GM12891 (cell line): Measurements from ENCODE around the gene UBQLN1.

ENCODE experiments used
- DNase-seq: peaks from one replicate; pipeline ENCODE4 v3.0.0; 2011; ENCODE audit warnings: low spot score; ENCODE audit not compliant: insufficient read length
- FAIRE-seq: peaks from 2 replicates; lab custom pipeline; 2011; peaks lifted over from hg19 to GRCh38; lab: Jason Lieb, UNC
- PAX5 ChIP-seq: IDR thresholded peaks from 2 replicates; pipeline ENCODE4 v1.6.1; 2011; ENCODE audit warnings: low read length, moderate library complexity, mild to moderate bottlenecking; ENCODE audit not compliant: insufficient read depth, severe bottlenecking
- POLR2A ChIP-seq: IDR thresholded peaks from 2 replicates; pipeline ENCODE4 v1.6.1; 2011; ENCODE audit warnings: low read depth, low read length, control low read depth
- POLR2AphosphoS5 ChIP-seq: IDR thresholded peaks from 2 replicates; pipeline ENCODE4 v1.6.1; 2011; ENCODE audit warnings: low read depth, low read length, control low read depth
- POU2F2 ChIP-seq: IDR thresholded peaks from 2 replicates; pipeline ENCODE4 v1.6.1; 2011; ENCODE audit warnings: low read depth, mild to moderate bottlenecking, control low read depth, low read length, moderate library complexity
- SPI1 ChIP-seq: IDR thresholded peaks from 2 replicates; pipeline ENCODE4 v1.6.1; 2011; ENCODE audit warnings: low read depth, low read length, control low read depth
- TAF1 ChIP-seq: IDR thresholded peaks from 2 replicates; pipeline ENCODE4 v1.6.1; 2011; ENCODE audit warnings: low read depth, low read length, control low read depth

UBQLN1 gene

GRCh38 chr9:83698976-83699585 lies 8.7 kb downstream of the UBQLN1 start:
- DNase-seq (no peak), FAIRE-seq (peak; percentile 60)
- TF ChIP-seq SPI1 (no peak), TAF1 (no peak), POLR2AphosphoS5 (no peak), POLR2A (no peak)

DNA sequence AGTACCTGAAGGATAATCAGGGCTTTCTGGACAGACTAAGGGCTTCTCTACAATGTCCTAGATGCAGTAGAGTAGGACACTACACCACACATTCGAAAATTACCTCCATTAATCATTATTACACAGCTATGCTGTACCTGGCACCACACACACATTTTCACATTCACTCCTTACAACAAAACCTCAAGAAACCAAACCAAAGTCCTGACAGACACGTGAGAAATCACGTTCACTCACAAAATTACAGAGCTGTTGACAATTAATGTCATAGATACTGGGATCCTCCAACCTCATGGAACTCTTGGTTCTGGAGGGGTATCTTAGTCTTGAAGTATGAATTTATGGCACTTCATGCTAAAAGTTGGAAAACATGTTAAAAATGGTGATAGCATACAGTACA lies 16.3 kb downstream of the UBQLN1 start:
- DNase-seq, result no peak
- TF ChIP-seq TAF1 (no peak), POU2F2 (no peak), POLR2AphosphoS5 (no peak)
- no peak for FAIRE-seq

GRCh38 chr9:83688921-83689320 lies 18.8 kb downstream of the UBQLN1 start:
- FAIRE-seq, result no peak
- no peak for DNase-seq
- no peak for TF ChIP-seq POU2F2
- TF ChIP-seq TAF1, result no peak
- TF ChIP-seq SPI1, result no peak
- TF ChIP-seq POLR2A, result no peak
- no peak for TF ChIP-seq PAX5
- no peak for TF ChIP-seq POLR2AphosphoS5

- DNase-seq (no peak), FAIRE-seq (no peak)
- TF ChIP-seq TAF1, result no peak
- no peak for TF ChIP-seq POLR2A
- TF ChIP-seq SPI1, result no peak
- no peak for TF ChIP-seq POU2F2
- no peak for TF ChIP-seq POLR2AphosphoS5
- no peak for TF ChIP-seq PAX5
Observed at GRCh38 chr9:83681490-83681889, 26.3 kb downstream of the UBQLN1 start.

GRCh38 chr9:83680233-83680632 lies 27.5 kb downstream of the UBQLN1 start:
- no peak for TF ChIP-seq POU2F2
- TF ChIP-seq TAF1, result no peak
- TF ChIP-seq POLR2A, result no peak
- no peak for TF ChIP-seq POLR2AphosphoS5
- no peak for FAIRE-seq
- no peak for DNase-seq

DNA sequence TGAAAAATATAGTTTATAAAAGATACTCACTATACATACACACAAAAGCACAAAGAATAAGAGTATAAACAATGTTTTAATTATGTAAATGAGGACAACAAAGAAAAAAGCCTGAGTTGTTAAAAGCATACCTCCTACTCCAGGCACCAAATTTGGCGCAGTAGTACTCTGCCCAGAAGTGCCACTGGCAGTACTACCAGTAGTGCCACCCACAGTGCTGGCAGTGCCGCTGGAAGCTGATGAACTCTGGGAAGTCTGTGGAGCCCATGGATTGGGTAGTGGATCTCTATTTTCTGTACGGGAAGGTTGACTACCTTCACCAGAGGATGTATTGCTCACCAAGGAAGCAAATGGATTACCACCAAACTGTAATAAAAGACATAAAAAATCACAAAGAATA lies 30.2 kb downstream of the UBQLN1 start:
- TF ChIP-seq POU2F2 (no peak), TAF1 (no peak), PAX5 (no peak), POLR2AphosphoS5 (no peak), POLR2A (no peak), SPI1 (no peak)
- FAIRE-seq (no peak), DNase-seq (no peak)

GRCh38 chr9:83675466-83675865 lies 32.3 kb downstream of the UBQLN1 start:
- DNase-seq (no peak), FAIRE-seq (no peak)
- TF ChIP-seq POLR2A, result no peak
- TF ChIP-seq POU2F2, result no peak
- TF ChIP-seq TAF1, result no peak
- TF ChIP-seq SPI1, result no peak
- TF ChIP-seq PAX5, result no peak
- no peak for TF ChIP-seq POLR2AphosphoS5

- no peak for TF ChIP-seq POLR2A
- no peak for TF ChIP-seq SPI1
- TF ChIP-seq TAF1, result no peak
- TF ChIP-seq POU2F2, result no peak
- TF ChIP-seq POLR2AphosphoS5, result no peak
- TF ChIP-seq PAX5, result no peak
- DNase-seq, result no peak
- no peak for FAIRE-seq
Observed at GRCh38 chr9:83671451-83671850, 36.3 kb downstream of the UBQLN1 start.

- no peak for TF ChIP-seq POU2F2
- no peak for TF ChIP-seq POLR2AphosphoS5
- no peak for TF ChIP-seq TAF1
- TF ChIP-seq POLR2A, result no peak
- no peak for TF ChIP-seq PAX5
- no peak for TF ChIP-seq SPI1
- DNase-seq (no peak), FAIRE-seq (no peak)
Observed at GRCh38 chr9:83670381-83670780, 37.4 kb downstream of the UBQLN1 start.

GRCh38 chr9:83669067-83669466 lies 38.7 kb downstream of the UBQLN1 start:
- DNase-seq (no peak), FAIRE-seq (no peak)
- TF ChIP-seq POLR2A, result no peak
- no peak for TF ChIP-seq POU2F2
- no peak for TF ChIP-seq SPI1
- no peak for TF ChIP-seq TAF1
- TF ChIP-seq PAX5, result no peak
- TF ChIP-seq POLR2AphosphoS5, result no peak
